ENCODE measurements around the gene NEB. TPM values are rescaled to one million over a fixed set of nuclear protein-coding genes. Genes with fewer than 3 reads are reported as not detected.
"Not testable (repeated sequence)": the region's sequence is repeated elsewhere in the genome, so short reads cannot be mapped to it uniquely, and the experiment has no call there.

Gene NEB
- total RNA-seq, 1 experiment from 2014 or later = 0.11 TPM

- ATAC-seq = no peak
- TF ChIP-seq CTCF (conservative IDR thresholded peaks at IDR 0.05; ENCODE audit: low read depth, low read length) = no peak
- TF ChIP-seq EZH2phosphoT487 (IDR thresholded peaks at IDR 0.05; ENCODE audit: borderline replicate concordance, low read length) = no peak
- no peak for TF ChIP-seq EZH2 (IDR thresholded peaks at IDR 0.05; ENCODE audit: low read length, unreplicated experiment)
- no peak overlapping the region for H3K4me3 ChIP-seq (ENCODE audit: low read length)
- no peak overlapping the region for H3K27ac ChIP-seq (ENCODE audit: low read length)
- no peaks in the 10 kb centered on the region for H4K20me1 ChIP-seq (ENCODE audit: low read length)
- H3K4me2 ChIP-seq (ENCODE audit: low read length) = no peak overlapping the region
- no TSS peak for BruUV-seq (replicated peaks)
- DNase-seq = no peak
- POLR2A ChIA-PET (ENCODE audit: unreplicated experiment) = no interaction called here
- H3K4me1 ChIP-seq (ENCODE audit: insufficient read depth, low read length) = no peaks in the 10 kb centered on the region
- no peak overlapping the region for H3K9ac ChIP-seq (ENCODE audit: low read length)
- no peaks in the 10 kb centered on the region for H3F3A ChIP-seq (ENCODE audit: low read length, unreplicated experiment)
- H3K36me3 ChIP-seq (ENCODE audit: low read depth, low read length) = no peaks in the 10 kb centered on the region
- H2AFZ ChIP-seq (ENCODE audit: low read length) = no peak overlapping the region
- intact Hi-C loops (cut with micrococcal nuclease) = no loop called here
- H3K79me2 ChIP-seq (ENCODE audit: low read length) = no peaks in the 10 kb centered on the region
- CTCF ChIA-PET = interaction anchor here (0.5 kb wide), 1 partner anchor 397 kb away, joined by 3 read pairs; no protein-coding TSS in a partner anchor
- H3K9me2 ChIP-seq (replicated peaks; ENCODE audit: low read length) = no peaks in the 10 kb centered on the region
- no peaks in the 10 kb centered on the region for H3K9me3 ChIP-seq (ENCODE audit: low read length)
- peaks cover 43% of the 10 kb centered on the region for H3K27me3 ChIP-seq (ENCODE audit: low read length)
Measured at GRCh38 chr2:151649400-151649799, 84.9 kb downstream of the NEB start.

- H3K36me3 ChIP-seq (ENCODE audit: low read depth, low read length); ATAC-seq; H3K4me3 ChIP-seq (ENCODE audit: low read length); BruUV-seq (replicated peaks); H2AFZ ChIP-seq (ENCODE audit: low read length); H3K9me3 ChIP-seq (ENCODE audit: low read length); H3K79me2 ChIP-seq (ENCODE audit: low read length); intact Hi-C loops (cut with micrococcal nuclease); H3K4me2 ChIP-seq (ENCODE audit: low read length); H3K9me2 ChIP-seq (replicated peaks; ENCODE audit: low read length); H3K9ac ChIP-seq (ENCODE audit: low read length); CTCF ChIA-PET; H3K4me1 ChIP-seq (ENCODE audit: insufficient read depth, low read length); H3K27ac ChIP-seq (ENCODE audit: low read length); H4K20me1 ChIP-seq (ENCODE audit: low read length); POLR2A ChIA-PET (ENCODE audit: unreplicated experiment); H3F3A ChIP-seq (ENCODE audit: low read length, unreplicated experiment); DNase-seq: not testable (repeated sequence)
- peaks cover 26% of the 10 kb centered on the region for H3K27me3 ChIP-seq (ENCODE audit: low read length)
Measured at GRCh38 chr2:151646512-151646911, 87.8 kb downstream of the NEB start.

- POLR2A ChIA-PET (ENCODE audit: unreplicated experiment) = no interaction called here
- Histone ChIP-seq H3K9me2 (replicated peaks; ENCODE audit: low read length) (no peaks in the 10 kb centered on the region), H2AFZ (ENCODE audit: low read length) (no peak overlapping the region), H3K27ac (ENCODE audit: low read length) (no peak overlapping the region), H3K36me3 (ENCODE audit: low read depth, low read length) (no peaks in the 10 kb centered on the region), H4K20me1 (ENCODE audit: low read length) (no peaks in the 10 kb centered on the region), H3K4me2 (ENCODE audit: low read length) (no peak overlapping the region), H3K9me3 (ENCODE audit: low read length) (no peaks in the 10 kb centered on the region), H3K4me1 (ENCODE audit: insufficient read depth, low read length) (no peaks in the 10 kb centered on the region), H3K4me3 (ENCODE audit: low read length) (no peak overlapping the region), H3K27me3 (ENCODE audit: low read length) (peaks cover 26% of the 10 kb centered on the region), H3K79me2 (ENCODE audit: low read length) (no peaks in the 10 kb centered on the region), H3K9ac (ENCODE audit: low read length) (no peak overlapping the region), H3F3A (ENCODE audit: low read length, unreplicated experiment) (no peaks in the 10 kb centered on the region)
- no peak for TF ChIP-seq CTCF (conservative IDR thresholded peaks at IDR 0.05; ENCODE audit: low read depth, low read length)
- no peak for TF ChIP-seq EZH2phosphoT487 (IDR thresholded peaks at IDR 0.05; ENCODE audit: borderline replicate concordance, low read length)
- TF ChIP-seq EZH2 (IDR thresholded peaks at IDR 0.05; ENCODE audit: low read length, unreplicated experiment) = no peak
- DNase-seq (no peak), ATAC-seq (no peak)
- BruUV-seq (replicated peaks) = no TSS peak
- intact Hi-C loops (cut with micrococcal nuclease) = no loop called here
- CTCF ChIA-PET = no interaction called here
Measured at GRCh38 chr2:151644580-151644979, 89.7 kb downstream of the NEB start.

- H3K9ac ChIP-seq (ENCODE audit: low read length); intact Hi-C loops (cut with micrococcal nuclease); H3K4me2 ChIP-seq (ENCODE audit: low read length); H3K9me2 ChIP-seq (replicated peaks; ENCODE audit: low read length); CTCF ChIA-PET; BruUV-seq (replicated peaks); H4K20me1 ChIP-seq (ENCODE audit: low read length); H3K4me3 ChIP-seq (ENCODE audit: low read length); H3K9me3 ChIP-seq (ENCODE audit: low read length); H3K27ac ChIP-seq (ENCODE audit: low read length); H3F3A ChIP-seq (ENCODE audit: low read length, unreplicated experiment); H2AFZ ChIP-seq (ENCODE audit: low read length); H3K79me2 ChIP-seq (ENCODE audit: low read length); ATAC-seq; POLR2A ChIA-PET (ENCODE audit: unreplicated experiment); H3K36me3 ChIP-seq (ENCODE audit: low read depth, low read length); H3K4me1 ChIP-seq (ENCODE audit: insufficient read depth, low read length); DNase-seq: not testable (repeated sequence)
- peaks cover 26% of the 10 kb centered on the region; the same call in 1 of the 2 replicates for H3K27me3 ChIP-seq (ENCODE audit: low read length)
Measured at GRCh38 chr2:151641895-151642294, 92.4 kb downstream of the NEB start.
